ENCODE data around the gene MAN1A1. TPM values are rescaled to one million over a fixed set of nuclear protein-coding genes. Genes with fewer than 3 reads are reported as not detected.

MAN1A1 gene
- total RNA-seq, 1 donor from 2014 or later = 87.1 TPM

- no peak for DNase-seq (ENCODE audit: low spot score)
Measured at GRCh38 chr6:119325559-119326265, 23.8 kb downstream of the MAN1A1 start.

GRCh38 chr6:119324718-119325117 lies 24.8 kb downstream of the MAN1A1 start:
- no peak for DNase-seq (ENCODE audit: low spot score)

GRCh38 chr6:119323931-119324330 lies 25.6 kb downstream of the MAN1A1 start:
- DNase-seq (ENCODE audit: low spot score) = no peak

- DNase-seq (ENCODE audit: low spot score) = no peak
Measured at GRCh38 chr6:119323478-119323877, 26.1 kb downstream of the MAN1A1 start.

- no peak for DNase-seq (ENCODE audit: low spot score)
Measured at GRCh38 chr6:119322715-119323350, 26.7 kb downstream of the MAN1A1 start.

- DNase-seq (ENCODE audit: low spot score) = no peak
Measured at GRCh38 chr6:119322034-119322433, 27.5 kb downstream of the MAN1A1 start.

GRCh38 chr6:119319694-119320093 lies 29.9 kb downstream of the MAN1A1 start:
- no peak for DNase-seq (ENCODE audit: low spot score)

- DNase-seq (ENCODE audit: low spot score) = no peak
Measured at GRCh38 chr6:119318730-119319129, 30.8 kb downstream of the MAN1A1 start.

- DNase-seq (ENCODE audit: low spot score) = no peak
Measured at GRCh38 chr6:119318176-119318575, 31.4 kb downstream of the MAN1A1 start.

GRCh38 chr6:119317007-119317406 lies 32.6 kb downstream of the MAN1A1 start:
- no peak for DNase-seq (ENCODE audit: low spot score)

GRCh38 chr6:119314885-119315272 lies 34.7 kb downstream of the MAN1A1 start:
- no peak for DNase-seq (ENCODE audit: low spot score)

GRCh38 chr6:119313937-119314884 lies 35.4 kb downstream of the MAN1A1 start:
- no peak for DNase-seq (ENCODE audit: low spot score)

- peak; percentile 31 for DNase-seq (ENCODE audit: low spot score)
Measured at GRCh38 chr6:119312875-119313338, 36.7 kb downstream of the MAN1A1 start.

- DNase-seq (ENCODE audit: low spot score) = no peak
Measured at GRCh38 chr6:119312441-119312840, 37.1 kb downstream of the MAN1A1 start.

GRCh38 chr6:119311514-119312142 lies 37.9 kb downstream of the MAN1A1 start:
- no peak for DNase-seq (ENCODE audit: low spot score)

- no peak for DNase-seq (ENCODE audit: low spot score)
Measured at GRCh38 chr6:119310486-119311036, 39.0 kb downstream of the MAN1A1 start.

- DNase-seq (ENCODE audit: low spot score) = no peak
Measured at GRCh38 chr6:119308991-119309657, 40.4 kb downstream of the MAN1A1 start.

GRCh38 chr6:119308048-119308570 lies 41.5 kb downstream of the MAN1A1 start:
- DNase-seq (ENCODE audit: low spot score) = no peak

- no peak for DNase-seq (ENCODE audit: low spot score)
Measured at GRCh38 chr6:119307056-119307455, 42.5 kb downstream of the MAN1A1 start.

- DNase-seq (ENCODE audit: low spot score) = no peak
Measured at GRCh38 chr6:119306396-119306968, 43.1 kb downstream of the MAN1A1 start.
